Mesenchymal stem cell (in vitro differentiated cells and primary cell): ENCODE measurements around the gene MPST.

Experiments used
- DNase-seq: peaks from one replicate; pipeline ENCODE4 v3.0.0-alpha.2; 2013
- H2AFZ ChIP-seq: one replicate; pipeline ENCODE4 v1.6.1; 2013; ENCODE audit warnings: low read depth, mild to moderate bottlenecking, control low read depth, inconsistent platforms, low read length, moderate library complexity
- H2AK5ac ChIP-seq: 2 replicates; pipeline ENCODE4 v1.6.1; 2013; ENCODE audit warnings: low read length, moderate library complexity, mild to moderate bottlenecking, inconsistent platforms; ENCODE audit not compliant: severe bottlenecking
- H2BK120ac ChIP-seq: one replicate; pipeline ENCODE4 v1.6.1; 2013; ENCODE audit warnings: low read depth, mild to moderate bottlenecking, inconsistent platforms, low read length, moderate library complexity
- H2BK12ac ChIP-seq, 2 experiments: one replicate each; pipeline ENCODE4 v1.6.1; 2013; ENCODE audit warnings: inconsistent platforms in 2 of 2, low read length in 2 of 2, mild to moderate bottlenecking in 2 of 2, moderate library complexity in 2 of 2, control low read depth in 1 of 2
- H2BK15ac ChIP-seq: one replicate; pipeline ENCODE4 v1.6.1; 2013; ENCODE audit warnings: mild to moderate bottlenecking, low read depth, inconsistent platforms; ENCODE audit not compliant: poor library complexity, severe bottlenecking
- H2BK5ac ChIP-seq: 2 replicates; pipeline ENCODE4 v1.6.1; 2013; ENCODE audit warnings: low read depth, mild to moderate bottlenecking, low read length, control low read depth, inconsistent platforms; ENCODE audit not compliant: poor library complexity, severe bottlenecking
- H3K14ac ChIP-seq, 2 experiments: one replicate each; pipeline ENCODE4 v1.6.1; 2013; ENCODE audit warnings: inconsistent platforms in 2 of 2, low read length in 2 of 2, control low read depth in 1 of 2, mild to moderate bottlenecking in 1 of 2, moderate library complexity in 1 of 2
- H3K18ac ChIP-seq, 2 experiments: one replicate each; pipeline ENCODE4 v1.6.1; 2013; ENCODE audit warnings: inconsistent platforms in 2 of 2, low read length in 2 of 2, control low read depth in 1 of 2, low read depth in 1 of 2, mild to moderate bottlenecking in 1 of 2
- H3K23ac ChIP-seq, 2 experiments: one replicate each; pipeline ENCODE4 v1.6.1; 2013; ENCODE audit warnings: inconsistent platforms in 2 of 2, low read length in 2 of 2, mild to moderate bottlenecking in 2 of 2, moderate library complexity in 2 of 2, control low read depth in 1 of 2
- H3K27ac ChIP-seq: 2 replicates; pipeline ENCODE4 v1.5.1; 2013; ENCODE audit warnings: mild to moderate bottlenecking, moderate library complexity, low read length, control low read depth, inconsistent platforms; ENCODE audit not compliant: poor library complexity, severe bottlenecking
- H3K27me3 ChIP-seq, 2 experiments: 2 replicates each; pipeline versions ENCODE4 v1.6.1 to v1.7.0; 2013; ENCODE audit warnings: low read length in 2 of 2, mild to moderate bottlenecking in 2 of 2, moderate library complexity in 2 of 2, control low read depth in 1 of 2, inconsistent platforms in 1 of 2; ENCODE audit not compliant: control insufficient read depth in 1 of 2, insufficient read depth in 1 of 2
- H3K36me3 ChIP-seq, 2 experiments: 2 replicates each; pipeline versions ENCODE4 v1.6.1 to v1.7.0; 2013; ENCODE audit warnings: low read length in 2 of 2, control low read depth in 1 of 2, inconsistent platforms in 1 of 2, low read depth in 1 of 2, mild to moderate bottlenecking in 1 of 2; ENCODE audit not compliant: insufficient read depth in 2 of 2, control insufficient read depth in 1 of 2
- H3K4ac ChIP-seq, 2 experiments: one replicate each; pipeline ENCODE4 v1.6.1; 2013; ENCODE audit warnings: inconsistent platforms in 2 of 2, low read length in 2 of 2, mild to moderate bottlenecking in 2 of 2, moderate library complexity in 2 of 2, control low read depth in 1 of 2, low read depth in 1 of 2
- H3K4me1 ChIP-seq: 2 replicates; pipeline ENCODE4 v1.6.1; 2013; ENCODE audit warnings: low read depth, low read length, control low read depth; ENCODE audit not compliant: control insufficient read depth, insufficient read depth
- H3K4me2 ChIP-seq: 2 replicates; pipeline ENCODE4 v1.6.1; 2013; ENCODE audit warnings: low read length, mild to moderate bottlenecking, inconsistent platforms; ENCODE audit not compliant: poor library complexity, severe bottlenecking
- H3K4me3 ChIP-seq, 2 experiments: 2 replicates each; pipeline versions ENCODE4 v1.5.1 to v1.7.0; 2013; ENCODE audit warnings: low read length in 2 of 2, mild to moderate bottlenecking in 2 of 2, control low read depth in 1 of 2, low read depth in 1 of 2; ENCODE audit not compliant: insufficient read depth in 1 of 2
- H3K79me1 ChIP-seq: replicated peaks from 2 replicates; pipeline ENCODE4 v1.6.1; 2013; ENCODE audit warnings: mild to moderate bottlenecking, control low read depth, low read length, inconsistent platforms; ENCODE audit not compliant: poor library complexity, severe bottlenecking
- H3K9ac ChIP-seq: 2 replicates; pipeline ENCODE4 v1.7.0; 2013; ENCODE audit warnings: mild to moderate bottlenecking, low read length, moderate library complexity
- H3K9me3 ChIP-seq: 2 replicates; pipeline ENCODE4 v1.7.0; 2013; ENCODE audit warnings: mild to moderate bottlenecking, low read length; ENCODE audit not compliant: control insufficient read depth
- H4K8ac ChIP-seq: one replicate; pipeline ENCODE4 v1.6.1; 2013; ENCODE audit warnings: inconsistent platforms, mild to moderate bottlenecking, low read length, moderate library complexity
- H4K91ac ChIP-seq: one replicate; pipeline ENCODE4 v1.6.1; 2013; ENCODE audit warnings: mild to moderate bottlenecking, low read length, inconsistent platforms
- WGBS: methylation state at CpG from one replicate; pipeline ENCODE4 v1.1.7; 2013; ENCODE audit warnings: mixed read lengths; 5-methylcytosine and 5-hydroxymethylcytosine counted together

Gene MPST

GRCh38 chr22:37002633-37003032 is 16.9 kb upstream of the MPST start:
- Histone ChIP-seq H3K36me3 (no peaks in the 10 kb centered on the region), H3K23ac (no peak overlapping the region), H2BK120ac (no peak overlapping the region), H3K18ac (no peak overlapping the region), H3K27ac (no peak overlapping the region), H2AFZ (no peak overlapping the region), H3K9ac (no peak overlapping the region), H3K4me3 (no peak overlapping the region), H4K91ac (no peak overlapping the region), H2AK5ac (no peak overlapping the region), H3K4me1 (no peaks in the 10 kb centered on the region), H3K79me1 (no peaks in the 10 kb centered on the region), H4K8ac (no peak overlapping the region), H3K9me3 (peaks cover 13% of the 10 kb centered on the region), H3K4me2 (no peak overlapping the region), H3K4ac (no peak overlapping the region), H2BK5ac (no peak overlapping the region), H2BK12ac (no peak overlapping the region), H3K14ac (no peak overlapping the region), H2BK15ac (no peak overlapping the region), H3K27me3 (peaks cover 67 to 82% of the 10 kb centered on the region in 2 experiments)
- no peak for DNase-seq
- 88% methylated on average over 7 of the region's 7 CpGs for WGBS

GRCh38 chr22:37007651-37008050 is 11.9 kb upstream of the MPST start:
- Histone ChIP-seq H2BK15ac (no peak overlapping the region), H2BK5ac (no peak overlapping the region), H3K14ac (no peak overlapping the region), H3K27me3 (peaks cover 58 to 68% of the 10 kb centered on the region in 2 experiments), H3K9me3 (peaks cover 13% of the 10 kb centered on the region), H3K4me3 (no peak overlapping the region), H3K36me3 (no peaks in the 10 kb centered on the region), H2BK12ac (no peak overlapping the region), H3K23ac (no peak overlapping the region), H3K79me1 (no peaks in the 10 kb centered on the region), H3K27ac (no peak overlapping the region), H4K8ac (no peak overlapping the region), H3K4ac (no peak overlapping the region), H2BK120ac (no peak overlapping the region), H3K18ac (no peak overlapping the region), H3K4me2 (no peak overlapping the region), H3K9ac (no peak overlapping the region), H2AFZ (no peak overlapping the region), H3K4me1 (peaks cover 3% of the 10 kb centered on the region), H2AK5ac (no peak overlapping the region), H4K91ac (no peak overlapping the region)
- WGBS, result 26% methylated on average over 2 of the region's 2 CpGs
- no peak for DNase-seq

- H2BK5ac ChIP-seq, result no peak overlapping the region
- H3K23ac ChIP-seq, result no peak overlapping the region
- no peak overlapping the region for H3K4me2 ChIP-seq
- 76% methylated on average over 2 of the region's 2 CpGs for WGBS
- H4K91ac ChIP-seq, result no peak overlapping the region
- peaks cover 13% of the 10 kb centered on the region for H3K9me3 ChIP-seq
- H3K36me3 ChIP-seq, result no peaks in the 10 kb centered on the region
- no peak overlapping the region for H2AFZ ChIP-seq
- H3K4me3 ChIP-seq, result no peak overlapping the region
- no peak for DNase-seq
- H2BK12ac ChIP-seq, result no peak overlapping the region
- H4K8ac ChIP-seq, result no peak overlapping the region
- no peak overlapping the region for H3K27ac ChIP-seq
- no peak overlapping the region for H3K9ac ChIP-seq
- no peak overlapping the region for H2BK120ac ChIP-seq
- no peak overlapping the region for H3K14ac ChIP-seq
- H3K4ac ChIP-seq, result no peak overlapping the region
- H2AK5ac ChIP-seq, result no peak overlapping the region
- no peaks in the 10 kb centered on the region for H3K79me1 ChIP-seq
- no peak overlapping the region for H3K18ac ChIP-seq
- H3K4me1 ChIP-seq, result peaks cover 3% of the 10 kb centered on the region
- no peak overlapping the region for H2BK15ac ChIP-seq
- peaks cover 51 to 61% of the 10 kb centered on the region in 2 experiments for H3K27me3 ChIP-seq
These were observed 11.2 kb upstream of the MPST start for GRCh38 chr22:37008365-37008764.

- WGBS, result 95% methylated on average over 2 of the region's 2 CpGs
- Histone ChIP-seq H3K4me1 (peaks cover 3% of the 10 kb centered on the region), H3K9me3 (peaks cover 13% of the 10 kb centered on the region), H3K18ac (no peak overlapping the region), H3K4ac (no peak overlapping the region), H4K91ac (no peak overlapping the region), H3K9ac (no peak overlapping the region), H2BK5ac (no peak overlapping the region), H2BK15ac (no peak overlapping the region), H3K27ac (no peak overlapping the region), H3K14ac (no peak overlapping the region), H3K4me2 (no peak overlapping the region), H4K8ac (no peak overlapping the region), H2AFZ (no peak overlapping the region), H2AK5ac (no peak overlapping the region), H2BK12ac (no peak overlapping the region), H3K79me1 (no peaks in the 10 kb centered on the region), H3K23ac (no peak overlapping the region), H3K27me3 (peaks cover 40 to 50% of the 10 kb centered on the region in 2 experiments), H3K36me3 (no peaks in the 10 kb centered on the region), H2BK120ac (no peak overlapping the region), H3K4me3 (no peak overlapping the region)
- no peak for DNase-seq
These were observed 10.1 kb upstream of the MPST start for GRCh38 chr22:37009490-37009889.
